Activated T-helper 1 cell treated with anti-CD3 and anti-CD28 coated beads, Interleukin-12 subunit alpha, Interleukin-12 subunit beta, Interleukin-2, Interleukin-4 antibody, amounts not matched to agents 30 ng/mL and 10 ng/mL and 1 ng/mL, durations not matched to agents 14 hours and 24 hours and 36 hours (primary cell): ENCODE data around the gene SIPA1L3. TPM values are rescaled to one million over a fixed set of nuclear protein-coding genes. Genes with fewer than 3 reads are reported as not detected.
"Not testable (repeated sequence)": the region's sequence is repeated elsewhere in the genome, so short reads cannot be mapped to it uniquely, and the experiment has no call there.

ENCODE experiments used
- DNase-seq: peaks from one replicate; pipeline ENCODE4 v3.0.0; 2021; ENCODE audit warnings: low spot score
- H3K27ac Mint-ChIP-seq: one replicate; pipeline ENCODE4 v1.8.0; 2021; ENCODE audit warnings: mild to moderate bottlenecking, mixed read lengths
- H3K27me3 Mint-ChIP-seq: one replicate; pipeline ENCODE4 v1.8.0; 2022; ENCODE audit warnings: mild to moderate bottlenecking, moderate library complexity, mixed read lengths; ENCODE audit not compliant: insufficient read depth
- H3K36me3 Mint-ChIP-seq: one replicate; pipeline ENCODE4 v1.8.0; 2021; ENCODE audit warnings: low read depth, mixed read lengths
- H3K4me1 Mint-ChIP-seq: one replicate; pipeline ENCODE4 v1.8.0; 2021; ENCODE audit warnings: low read depth, mixed read lengths
- H3K4me3 Mint-ChIP-seq: one replicate; pipeline ENCODE4 v1.8.0; 2021; ENCODE audit warnings: mild to moderate bottlenecking, moderate library complexity, mixed read lengths
- H3K9me3 Mint-ChIP-seq: one replicate; pipeline ENCODE4 v1.8.0; 2021; ENCODE audit warnings: mixed read lengths
- intact Hi-C: fragments of 100-400 bp; cut with micrococcal nuclease; formaldehyde crosslinking; loops from one replicate; pipeline ENCODE4 v1.15.1; 2024
- total RNA-seq: library from RNA; stranded (reverse); gene quantifications from 2 replicates; pipeline ENCODE4 v1.2.3, GENCODE V29; 2022

SIPA1L3 gene
- total RNA-seq, 1 donor from 2014 or later: 16.7 TPM

- Mint-ChIP-seq H3K27me3 (peaks cover 65% of the 10 kb centered on the region), H3K4me3 (peak overlapping the region; percentile 50), H3K4me1 (peaks cover 27% of the 10 kb centered on the region), H3K9me3 (no peaks in the 10 kb centered on the region), H3K27ac (no peak overlapping the region), H3K36me3 (peaks cover 6% of the 10 kb centered on the region)
- DNase-seq: no peak
- intact Hi-C loops: loop anchor here (10.0 kb wide), 1 partner anchor 183 kb away; no protein-coding TSS in a partner anchor
These were observed 321.0 kb downstream of the SIPA1L3 start for GRCh38 chr19:38228005-38228377.

GRCh38 chr19:38228491-38229439 is 321.8 kb downstream of the SIPA1L3 start:
- peaks cover 57% of the 10 kb centered on the region for H3K27me3 Mint-ChIP-seq
- peak overlapping the region; percentile 78 for H3K4me3 Mint-ChIP-seq
- H3K4me1 Mint-ChIP-seq: peaks cover 21% of the 10 kb centered on the region
- peaks cover 2% of the 10 kb centered on the region for H3K36me3 Mint-ChIP-seq
- intact Hi-C loops: loop anchor here (1.0 to 10.0 kb wide), 4 partner anchors 107 to 321 kb away; partner anchors contain the start of genes CATSPERG and SIPA1L3
- DNase-seq: no peak
- H3K9me3 Mint-ChIP-seq: no peaks in the 10 kb centered on the region
- no peak overlapping the region for H3K27ac Mint-ChIP-seq

- H3K4me3 Mint-ChIP-seq: no peak overlapping the region
- intact Hi-C loops: loop anchor here (1.0 to 10.0 kb wide), 4 partner anchors 106 to 322 kb away; partner anchors contain the start of genes CATSPERG and SIPA1L3
- no peak overlapping the region for H3K27ac Mint-ChIP-seq
- peaks cover 51% of the 10 kb centered on the region for H3K27me3 Mint-ChIP-seq
- DNase-seq: peak; percentile 68
- H3K9me3 Mint-ChIP-seq: no peaks in the 10 kb centered on the region
- H3K36me3 Mint-ChIP-seq: no peaks in the 10 kb centered on the region
- H3K4me1 Mint-ChIP-seq: peaks cover 20% of the 10 kb centered on the region
These were observed 322.6 kb downstream of the SIPA1L3 start for GRCh38 chr19:38229585-38230073.

DNA sequence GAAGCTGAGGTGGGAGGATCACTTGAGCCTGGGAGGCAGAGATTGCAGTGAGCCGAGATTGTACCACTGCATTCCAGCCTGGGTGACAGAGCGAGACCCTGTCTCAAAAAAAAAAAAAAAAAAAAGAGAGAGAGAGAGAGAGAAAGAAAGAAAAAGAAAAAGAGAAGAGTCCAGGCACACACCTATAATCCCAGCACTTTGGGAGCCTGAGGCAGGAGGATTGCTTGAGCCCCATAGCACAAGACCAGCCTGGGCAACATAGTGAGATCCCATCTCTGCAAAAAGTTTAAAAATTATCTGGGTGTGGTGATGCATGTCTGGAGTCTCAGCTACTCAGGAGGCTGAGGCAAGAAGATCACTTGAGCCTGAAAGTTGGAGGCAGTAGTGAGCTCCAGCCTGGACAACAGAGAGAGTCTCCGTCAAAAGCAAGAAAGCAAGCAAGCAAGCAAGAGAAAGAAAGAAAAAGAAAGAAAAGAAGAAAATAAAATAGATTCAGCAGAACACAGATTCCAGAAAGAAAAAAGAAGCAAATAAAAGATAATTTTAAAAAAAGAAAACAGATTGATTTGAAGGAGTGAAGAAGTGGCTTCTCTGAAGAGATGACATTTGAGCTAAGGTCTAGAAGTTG is 323.6 kb downstream of the SIPA1L3 start:
- intact Hi-C loops: not testable (repeated sequence)

GRCh38 chr19:38231918-38232317 is 324.9 kb downstream of the SIPA1L3 start:
- Mint-ChIP-seq H3K9me3 (no peaks in the 10 kb centered on the region), H3K36me3 (no peaks in the 10 kb centered on the region), H3K4me3 (no peak overlapping the region), H3K4me1 (peaks cover 13% of the 10 kb centered on the region), H3K27ac (no peak overlapping the region), H3K27me3 (peaks cover 36% of the 10 kb centered on the region)
- no peak for DNase-seq
- intact Hi-C loops: no loop called here

More for the DNA sequence above, 323.6 kb downstream of the SIPA1L3 start:
- H3K27ac Mint-ChIP-seq, H3K36me3 Mint-ChIP-seq, H3K9me3 Mint-ChIP-seq, DNase-seq, H3K4me3 Mint-ChIP-seq: not testable (repeated sequence)
- H3K27me3 Mint-ChIP-seq: peaks cover 46% of the 10 kb centered on the region
- peaks cover 19% of the 10 kb centered on the region for H3K4me1 Mint-ChIP-seq

DNA sequence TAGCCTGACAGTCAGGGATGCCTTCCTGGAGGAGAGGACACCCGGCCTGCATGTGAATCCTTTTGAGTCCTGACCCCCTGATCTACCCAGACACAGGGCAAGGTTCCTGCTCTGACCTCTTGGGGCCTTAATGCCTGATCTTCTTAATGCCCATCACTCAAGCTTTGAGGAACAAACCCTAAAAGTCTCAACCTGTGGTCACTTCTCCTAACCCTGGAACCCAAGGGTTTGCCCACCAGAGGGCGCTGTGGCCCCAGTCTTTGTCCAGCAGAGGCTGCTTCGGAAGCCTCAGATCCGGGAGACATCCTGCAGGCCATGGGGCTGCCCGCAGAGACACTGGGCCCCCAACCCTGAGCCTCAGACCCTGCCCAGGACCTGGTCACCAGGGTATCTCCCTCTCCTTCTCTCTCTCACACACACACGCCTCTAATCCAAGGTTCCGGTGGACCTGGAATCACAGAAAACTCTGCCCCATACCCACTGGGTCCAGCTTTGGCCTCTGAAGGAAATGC is 326.8 kb downstream of the SIPA1L3 start:
- H3K27me3 Mint-ChIP-seq: peaks cover 22% of the 10 kb centered on the region
- peaks cover 6% of the 10 kb centered on the region for H3K4me1 Mint-ChIP-seq
- H3K27ac Mint-ChIP-seq: no peak overlapping the region
- H3K9me3 Mint-ChIP-seq: no peaks in the 10 kb centered on the region
- no peaks in the 10 kb centered on the region for H3K36me3 Mint-ChIP-seq
- H3K4me3 Mint-ChIP-seq: no peak overlapping the region
- intact Hi-C loops: loop anchor here (1.0 kb wide), 1 partner anchor 102 kb away; the partner anchor contains the start of gene CATSPERG
- DNase-seq: peak; percentile 71

GRCh38 chr19:38234615-38235014 is 327.6 kb downstream of the SIPA1L3 start:
- intact Hi-C loops: no loop called here
- H3K4me1 Mint-ChIP-seq: peaks cover 6% of the 10 kb centered on the region
- no peak overlapping the region for H3K27ac Mint-ChIP-seq
- H3K27me3 Mint-ChIP-seq: peaks cover 23% of the 10 kb centered on the region
- no peaks in the 10 kb centered on the region for H3K36me3 Mint-ChIP-seq
- H3K9me3 Mint-ChIP-seq: no peaks in the 10 kb centered on the region
- no peak for DNase-seq
- no peak overlapping the region for H3K4me3 Mint-ChIP-seq

DNA sequence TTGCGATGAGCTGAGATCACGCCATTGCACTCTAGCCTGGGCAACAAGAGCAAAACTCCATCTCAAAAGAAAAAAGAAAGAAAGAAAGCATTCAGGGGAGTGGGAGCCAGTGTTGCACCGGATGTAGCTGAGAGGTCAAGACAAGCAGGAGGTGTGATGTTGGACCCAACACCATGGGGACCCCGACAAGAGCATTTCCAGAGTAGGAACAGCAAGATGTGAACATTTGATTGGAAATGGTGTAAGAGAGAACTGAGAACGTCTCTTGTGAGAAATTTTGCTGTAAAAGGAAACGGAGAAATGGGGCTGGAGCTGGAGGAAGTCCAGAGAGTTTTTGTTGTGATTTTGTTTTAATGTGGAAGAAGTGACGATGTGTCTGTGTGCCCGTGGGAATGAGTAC is 332.8 kb downstream of the SIPA1L3 start:
- intact Hi-C loops: no loop called here
- no peak for DNase-seq
- H3K27ac Mint-ChIP-seq: no peak overlapping the region
- H3K27me3 Mint-ChIP-seq: peaks cover 9% of the 10 kb centered on the region
- no peaks in the 10 kb centered on the region for H3K9me3 Mint-ChIP-seq
- H3K4me3 Mint-ChIP-seq: no peak overlapping the region
- no peaks in the 10 kb centered on the region for H3K36me3 Mint-ChIP-seq
- peaks cover 5% of the 10 kb centered on the region for H3K4me1 Mint-ChIP-seq

DNA sequence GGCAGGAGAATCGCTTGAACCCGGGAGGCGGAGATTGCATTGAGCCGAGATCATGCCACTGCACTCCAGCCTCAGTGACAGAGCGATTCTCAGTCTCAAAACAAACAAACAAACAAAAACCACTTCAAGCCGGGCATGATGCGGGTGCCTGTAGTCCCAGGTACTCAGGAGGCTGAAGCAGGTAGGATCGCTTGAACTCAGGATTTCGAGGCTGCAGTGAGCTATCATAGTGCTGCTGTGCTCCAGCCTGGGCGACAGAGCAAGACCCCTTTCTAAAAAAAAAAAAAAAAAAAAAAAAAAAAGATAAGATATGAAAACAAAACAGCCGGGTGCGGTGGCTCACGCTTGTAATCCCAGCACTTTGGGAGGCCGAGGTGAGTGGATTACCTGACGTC is 336.3 kb downstream of the SIPA1L3 start:
- peak overlapping the region; percentile 70 for H3K4me3 Mint-ChIP-seq
- intact Hi-C loops: loop anchor here (1.0 kb wide), 1 partner anchor 92 kb away; the partner anchor contains the start of gene CATSPERG
- H3K36me3 Mint-ChIP-seq: peaks cover 1% of the 10 kb centered on the region
- DNase-seq: no peak
- no peak overlapping the region for H3K27ac Mint-ChIP-seq
- H3K27me3 Mint-ChIP-seq: peaks cover 7% of the 10 kb centered on the region
- H3K9me3 Mint-ChIP-seq: no peaks in the 10 kb centered on the region
- H3K4me1 Mint-ChIP-seq: peaks cover 10% of the 10 kb centered on the region

DNA sequence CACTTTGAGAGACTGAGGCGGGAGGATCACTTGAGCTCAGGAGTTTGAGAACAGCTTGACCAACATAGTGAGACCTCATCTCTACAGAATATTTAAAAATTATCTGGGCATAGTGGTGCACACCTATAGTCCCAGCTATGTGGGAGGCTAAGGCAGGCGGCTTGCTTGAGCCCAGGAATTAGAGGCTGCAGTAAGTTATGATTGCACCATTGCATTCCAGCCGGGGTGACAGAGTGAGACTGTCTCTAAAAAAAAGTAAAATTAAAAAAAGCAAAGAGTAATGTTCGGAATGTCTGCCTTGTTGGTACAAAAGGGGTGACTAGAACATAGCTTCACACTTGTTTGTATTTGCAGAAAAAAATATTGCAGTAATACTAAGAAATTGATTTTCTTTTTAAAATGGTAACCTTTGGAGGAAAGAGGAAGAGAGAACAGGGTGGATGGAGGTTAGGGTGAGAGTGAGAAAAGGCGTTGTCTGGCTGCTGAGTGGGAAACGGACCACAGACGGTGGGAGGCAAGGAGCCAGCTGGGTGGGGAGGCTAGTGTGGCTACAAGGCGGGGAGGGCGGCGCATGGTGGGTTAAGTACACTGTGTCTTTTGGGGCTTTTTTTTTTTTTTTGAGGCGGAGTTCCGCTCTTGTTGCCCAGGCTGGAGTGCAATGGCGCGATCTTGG is 339.0 kb downstream of the SIPA1L3 start:
- Mint-ChIP-seq H3K27me3 (no peaks in the 10 kb centered on the region), H3K27ac (no peak overlapping the region), H3K4me3 (no peak overlapping the region), H3K9me3 (no peaks in the 10 kb centered on the region), H3K36me3 (peaks cover 1% of the 10 kb centered on the region), H3K4me1 (peaks cover 10% of the 10 kb centered on the region)
- intact Hi-C loops: loop anchor here (2.0 kb wide), 1 partner anchor 19 kb away; the partner anchor contains the start of gene SPINT2
- no peak for DNase-seq

- Mint-ChIP-seq H3K4me1 (peaks cover 19% of the 10 kb centered on the region), H3K9me3 (no peaks in the 10 kb centered on the region)
- DNase-seq: no peak
These were observed 340.1 kb downstream of the SIPA1L3 start for GRCh38 chr19:38247126-38247525.

DNA sequence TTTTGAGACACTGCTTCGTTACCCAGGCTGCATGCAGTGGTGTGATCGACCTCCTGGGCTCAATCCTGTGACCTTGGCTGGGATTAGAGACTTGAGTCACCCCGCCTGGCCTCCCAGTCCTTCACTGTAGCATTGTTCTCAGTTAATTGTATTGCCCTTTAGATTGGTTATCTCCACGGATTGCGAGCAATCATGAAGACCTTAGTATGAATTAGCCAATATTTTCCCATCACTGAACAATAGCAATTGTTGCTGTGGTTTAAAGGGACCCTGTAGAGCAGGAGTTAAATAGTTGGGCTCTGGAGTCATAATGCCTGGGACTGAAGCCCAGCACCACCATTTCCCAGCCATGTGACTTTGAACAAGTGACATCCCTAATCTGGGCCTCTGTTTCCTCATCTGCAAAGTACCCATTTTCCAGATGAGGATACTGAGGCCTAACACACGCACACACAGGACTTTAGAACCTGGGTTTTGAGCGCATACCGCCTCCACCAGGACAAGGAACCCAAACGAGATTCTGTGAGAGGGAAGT is 340.8 kb downstream of the SIPA1L3 start:
- peaks cover 4% of the 10 kb centered on the region for H3K36me3 Mint-ChIP-seq
- no peaks in the 10 kb centered on the region for H3K27me3 Mint-ChIP-seq
- H3K9me3 Mint-ChIP-seq: no peaks in the 10 kb centered on the region
- no peak overlapping the region for H3K27ac Mint-ChIP-seq
- no peak for DNase-seq
- intact Hi-C loops: no loop called here
- H3K4me3 Mint-ChIP-seq: no peak overlapping the region
- peaks cover 23% of the 10 kb centered on the region for H3K4me1 Mint-ChIP-seq

More at GRCh38 chr19:38247126-38247525, 340.1 kb downstream of the SIPA1L3 start:
- no peak overlapping the region for H3K27ac Mint-ChIP-seq
- H3K4me3 Mint-ChIP-seq: no peak overlapping the region
- intact Hi-C loops: no loop called here
- no peaks in the 10 kb centered on the region for H3K27me3 Mint-ChIP-seq
- H3K36me3 Mint-ChIP-seq: peaks cover 4% of the 10 kb centered on the region
